HUES6 (cell line): ENCODE results near the gene EOLA1.
A peak's percentile ranks its signal among the peaks of the same experiment; 100 is the strongest.
"Not testable (repeated sequence)": the region's sequence is repeated elsewhere in the genome, so short reads cannot be mapped to it uniquely, and the experiment has no call there.

Source experiments
- H3K27ac ChIP-seq: 2 replicates; pipeline ENCODE4 v1.7.0; 2013; ENCODE audit warnings: low read depth, mild to moderate bottlenecking, low read length, inconsistent platforms
- H3K27me3 ChIP-seq: 2 replicates; pipeline ENCODE4 v1.6.1; 2013; ENCODE audit warnings: low read length; ENCODE audit not compliant: control insufficient read depth, insufficient read depth
- H3K36me3 ChIP-seq: 2 replicates; pipeline ENCODE4 v1.6.1; 2013; ENCODE audit warnings: low read length; ENCODE audit not compliant: control insufficient read depth, insufficient read depth
- H3K4me1 ChIP-seq: 2 replicates; pipeline ENCODE4 v1.6.1; 2013; ENCODE audit warnings: low read length; ENCODE audit not compliant: control insufficient read depth, insufficient read depth
- H3K4me3 ChIP-seq: 2 replicates; pipeline ENCODE4 v1.5.1; 2013; ENCODE audit warnings: low read depth, low read length
- H3K9ac ChIP-seq: one replicate; pipeline ENCODE4 v1.6.1; 2013; ENCODE audit warnings: mild to moderate bottlenecking, low read length
- H3K9me3 ChIP-seq: 2 replicates; pipeline ENCODE4 v1.6.1; 2013; ENCODE audit warnings: low read depth, low read length; ENCODE audit not compliant: control insufficient read depth, insufficient read depth

Gene EOLA1

GRCh38 chrX:149540621-149541520 lies at the start of gene EOLA1:
EOLA1 (plus strand) TSS chrX:149541012; CDS start chrX:149545631, 4,619 bp downstream.
- peak within 1 kb of the TSS; percentile 78 for H3K9ac ChIP-seq
- no peaks in the 10 kb centered on the region for H3K9me3 ChIP-seq
- peaks cover 10% of the 10 kb centered on the region for H3K27me3 ChIP-seq
- H3K4me3 ChIP-seq, result peak within 1 kb of the TSS; percentile 96
- H3K4me1 ChIP-seq, result peaks cover 14% of the 10 kb centered on the region; the same call in 1 of the 2 replicates
- H3K27ac ChIP-seq, result no peak within 1 kb of the TSS; the same call in 1 of the 2 replicates
- H3K36me3 ChIP-seq, result no peaks in the 10 kb centered on the region

DNA sequence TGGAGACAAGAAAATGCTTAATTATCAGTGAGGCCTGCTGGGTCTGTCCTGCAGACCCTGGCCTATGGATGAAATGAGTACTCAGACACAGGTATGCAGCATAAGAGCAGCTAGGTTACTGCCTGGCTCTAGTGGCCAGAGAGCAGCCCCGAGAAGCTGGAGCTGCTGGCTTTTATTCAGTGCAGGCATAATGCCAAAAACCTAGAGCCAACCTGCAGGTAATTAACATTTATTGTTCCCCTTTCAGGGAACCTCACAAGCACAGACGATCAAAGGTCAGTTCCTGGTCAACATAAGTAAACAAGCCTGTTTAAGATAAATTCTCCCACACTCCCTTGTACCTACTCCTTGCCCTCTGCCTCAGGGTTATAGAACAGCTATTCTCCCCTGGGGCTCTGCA lies 49.0 kb upstream of the EOLA1 start:
- Histone ChIP-seq H3K9me3 (0 out of 2 replicates have a peak, but pooled peaks cover 4% of the 10 kb centered on the region), H3K36me3 (peaks cover 88% of the 10 kb centered on the region), H3K4me3 (no peak overlapping the region), H3K27ac (no peak overlapping the region), H3K27me3 (no peaks in the 10 kb centered on the region), H3K4me1 (peaks cover 6% of the 10 kb centered on the region; the same call in 1 of the 2 replicates), H3K9ac (no peak overlapping the region)

DNA sequence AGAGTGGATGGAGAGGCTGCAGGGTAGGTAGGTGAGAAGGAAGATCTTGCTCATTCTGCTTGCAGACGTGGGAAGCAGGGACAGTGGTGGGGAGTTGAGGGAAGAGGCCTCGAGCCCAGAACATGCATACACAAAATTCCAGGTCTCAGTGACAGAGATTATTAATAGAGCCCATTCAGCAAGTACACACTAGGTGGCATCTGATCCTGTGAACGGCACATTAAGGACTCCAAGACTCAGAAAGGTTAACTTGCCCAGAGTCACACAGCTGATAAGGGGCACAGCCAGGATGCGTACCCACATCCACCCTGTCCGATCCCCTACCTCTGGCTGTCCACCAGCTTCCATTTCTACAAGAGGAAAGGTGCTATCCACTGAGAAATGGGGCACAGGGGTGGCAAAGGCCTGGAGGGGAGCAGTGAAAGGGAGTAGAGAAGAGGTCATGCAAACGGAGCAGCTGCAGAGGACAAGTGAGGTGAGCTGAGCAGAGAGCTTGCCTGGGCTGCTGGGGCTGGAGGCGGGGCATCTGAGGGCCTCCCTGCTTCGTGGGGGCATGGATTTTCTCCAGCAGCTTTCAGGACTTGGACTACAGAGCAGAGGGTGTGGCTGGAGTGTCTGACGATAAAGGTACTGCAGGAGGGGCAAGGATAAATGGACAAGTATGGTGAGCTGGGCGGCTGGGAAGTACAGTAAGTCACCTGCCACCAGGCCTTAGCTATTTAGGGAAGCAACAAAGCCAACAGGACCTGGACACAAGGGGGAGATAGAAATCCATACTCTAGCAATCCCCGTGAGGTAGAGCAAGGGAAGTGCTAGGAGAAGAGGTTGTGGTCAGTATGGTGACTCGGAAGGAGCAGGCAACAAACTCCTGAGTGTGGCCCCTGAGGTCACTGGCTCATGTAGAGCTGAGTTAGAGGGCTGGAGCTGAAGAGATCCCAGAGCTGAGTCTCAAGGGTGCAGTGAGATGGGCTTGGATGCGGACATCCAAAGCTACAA lies 46.9 kb upstream of the EOLA1 start:
- no peak overlapping the region for H3K27ac ChIP-seq
- peaks cover 98% of the 10 kb centered on the region for H3K36me3 ChIP-seq
- 0 out of 2 replicates have a peak, but pooled peaks cover 4% of the 10 kb centered on the region for H3K9me3 ChIP-seq
- no peak overlapping the region for H3K9ac ChIP-seq
- peaks cover 6% of the 10 kb centered on the region; the same call in 1 of the 2 replicates for H3K4me1 ChIP-seq
- H3K4me3 ChIP-seq, result no peak overlapping the region
- no peaks in the 10 kb centered on the region for H3K27me3 ChIP-seq

GRCh38 chrX:149494844-149495565 lies 45.8 kb upstream of the EOLA1 start:
- peaks cover 6% of the 10 kb centered on the region; the same call in 1 of the 2 replicates for H3K4me1 ChIP-seq
- H3K36me3 ChIP-seq, result peaks cover 92% of the 10 kb centered on the region
- H3K9ac ChIP-seq, result no peak overlapping the region
- no peaks in the 10 kb centered on the region for H3K27me3 ChIP-seq
- no peak overlapping the region for H3K27ac ChIP-seq
- 0 out of 2 replicates have a peak, but pooled peaks cover 4% of the 10 kb centered on the region for H3K9me3 ChIP-seq
- H3K4me3 ChIP-seq, result no peak overlapping the region

GRCh38 chrX:149495573-149496071 lies 45.2 kb upstream of the EOLA1 start:
- Histone ChIP-seq H3K27ac (no peak overlapping the region), H3K9me3 (0 out of 2 replicates have a peak, but pooled peaks cover 4% of the 10 kb centered on the region), H3K9ac (no peak overlapping the region), H3K4me3 (no peak overlapping the region), H3K4me1 (peaks cover 6% of the 10 kb centered on the region; the same call in 1 of the 2 replicates), H3K36me3 (peaks cover 92% of the 10 kb centered on the region), H3K27me3 (no peaks in the 10 kb centered on the region)

DNA sequence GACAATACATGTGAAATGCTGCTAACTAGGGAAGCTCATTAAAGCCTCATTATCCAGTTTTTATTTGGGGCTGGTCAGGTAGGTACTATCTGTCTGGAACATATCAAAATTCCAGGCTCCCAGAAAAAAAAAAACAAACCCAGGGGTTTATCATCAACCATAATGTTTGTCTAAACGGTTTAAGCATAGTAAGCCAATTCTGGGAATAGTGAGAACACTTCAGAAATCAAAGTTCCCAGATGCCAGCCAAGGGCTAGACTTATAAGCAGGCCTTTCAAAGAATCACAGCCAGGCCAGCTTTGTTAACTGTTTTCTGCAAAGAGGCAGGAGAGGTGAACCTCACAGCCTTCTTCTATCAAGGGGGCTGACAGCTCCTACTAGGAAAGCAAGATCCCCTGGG lies 43.8 kb upstream of the EOLA1 start:
- Histone ChIP-seq H3K27ac (no peak overlapping the region), H3K27me3 (no peaks in the 10 kb centered on the region), H3K9me3 (0 out of 2 replicates have a peak, but pooled peaks cover 4% of the 10 kb centered on the region), H3K36me3 (peaks cover 92% of the 10 kb centered on the region), H3K4me1 (peaks cover 6% of the 10 kb centered on the region; the same call in 1 of the 2 replicates), H3K9ac (no peak overlapping the region), H3K4me3 (no peak overlapping the region)

DNA sequence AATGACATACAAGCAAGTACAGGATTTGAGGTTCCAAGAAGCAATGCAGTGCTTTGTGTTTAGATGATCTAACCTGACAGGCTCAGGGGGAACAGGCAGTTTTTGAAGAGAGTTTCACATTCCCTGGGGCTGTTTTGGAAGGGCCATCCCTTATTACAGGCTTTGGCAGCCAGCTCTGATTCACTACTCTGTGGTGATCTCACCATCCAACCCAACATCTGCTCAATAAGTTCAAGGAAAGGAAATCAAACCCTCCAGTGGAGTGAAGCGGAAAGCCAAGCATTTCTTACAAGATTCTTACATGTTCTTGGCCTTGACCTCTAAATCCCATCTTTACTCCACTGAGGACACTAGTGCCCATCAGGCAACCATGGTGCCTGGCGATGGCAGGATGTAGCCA lies 43.2 kb upstream of the EOLA1 start:
- peaks cover 6% of the 10 kb centered on the region; the same call in 1 of the 2 replicates for H3K4me1 ChIP-seq
- H3K9ac ChIP-seq, result no peak overlapping the region
- H3K27ac ChIP-seq, result no peak overlapping the region
- 0 out of 2 replicates have a peak, but pooled peaks cover under 1% of the 10 kb centered on the region for H3K9me3 ChIP-seq
- no peak overlapping the region for H3K4me3 ChIP-seq
- H3K27me3 ChIP-seq, result no peaks in the 10 kb centered on the region
- H3K36me3 ChIP-seq, result peaks cover 91% of the 10 kb centered on the region

- no peaks in the 10 kb centered on the region for H3K27me3 ChIP-seq
- no peak overlapping the region for H3K27ac ChIP-seq
- H3K9ac ChIP-seq, result no peak overlapping the region
- no peaks in the 10 kb centered on the region for H3K9me3 ChIP-seq
- H3K4me1 ChIP-seq, result peaks cover 14% of the 10 kb centered on the region; the same call in 1 of the 2 replicates
- H3K4me3 ChIP-seq, result no peak overlapping the region
- peaks cover 79% of the 10 kb centered on the region for H3K36me3 ChIP-seq
These were observed 42.0 kb upstream of the EOLA1 start for GRCh38 chrX:149498767-149499166.

- Histone ChIP-seq H3K27me3 (no peaks in the 10 kb centered on the region), H3K4me1 (peaks cover 22% of the 10 kb centered on the region), H3K4me3 (no peak overlapping the region), H3K9ac (no peak overlapping the region), H3K9me3 (no peaks in the 10 kb centered on the region), H3K36me3 (peaks cover 69% of the 10 kb centered on the region), H3K27ac (no peak overlapping the region)
These were observed 41.0 kb upstream of the EOLA1 start for GRCh38 chrX:149499766-149500165.

DNA sequence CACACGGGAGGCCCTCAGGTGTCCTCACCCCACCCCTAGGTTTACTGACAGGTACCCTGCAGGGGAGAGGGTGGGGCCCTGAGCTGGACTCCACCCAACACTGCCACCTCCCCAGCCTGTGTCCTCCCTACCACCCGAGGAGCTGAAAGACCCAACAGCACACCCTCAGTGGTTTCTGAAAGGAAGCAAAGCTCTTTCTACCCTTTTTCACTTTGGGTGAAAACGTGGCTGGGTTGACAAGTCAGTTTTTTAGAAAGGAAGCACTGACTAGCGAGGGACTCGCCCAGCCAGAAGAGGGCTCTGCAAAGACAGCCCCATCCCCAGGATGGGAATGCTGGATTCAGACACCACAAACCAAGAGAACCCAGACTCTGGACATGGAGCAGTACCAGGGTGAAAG lies 37.9 kb upstream of the EOLA1 start:
- not testable (repeated sequence) for H3K9me3 ChIP-seq, H3K9ac ChIP-seq, H3K27ac ChIP-seq, H3K4me3 ChIP-seq, H3K27me3 ChIP-seq
- Histone ChIP-seq H3K36me3 (peaks cover 39% of the 10 kb centered on the region), H3K4me1 (peaks cover 27% of the 10 kb centered on the region)
